Esophagus squamous epithelium (tissue), 5 donors: ENCODE measurements around the gene RPUSD4. TPM values are rescaled to one million over a fixed set of nuclear protein-coding genes. Genes with fewer than 3 reads are reported as not detected.

Experiments used
- DNase-seq: peaks from one replicate; lab custom pipeline; 2025; lab: John Stamatoyannopoulos, UW
- H3K27ac ChIP-seq, 4 donors: fragments of 200-600 bp; sonication (generic); one replicate each; pipeline ENCODE4 v1.5.1; 2016 to 2019; ENCODE audit warnings: mild to moderate bottlenecking in 1 of 4
- H3K27me3 ChIP-seq, 4 donors: fragments of 200-600 bp; sonication (generic); 1 replicate in 3 of 4; 2 replicates in 1 of 4; pipeline versions ENCODE4 v1.5.1 to v1.6.0; 2017 to 2021; ENCODE audit warnings: antibody characterized with exemption in 1 of 4
- H3K36me3 ChIP-seq, 3 donors: fragments of 200-600 bp; sonication (generic); one replicate each; pipeline ENCODE4 v1.5.1; 2016 to 2019
- H3K4me1 ChIP-seq, 3 donors: fragments of 200-600 bp; sonication (generic); one replicate each; pipeline ENCODE4 v1.5.1; 2017 to 2019
- H3K4me3 ChIP-seq, 4 donors: fragments of 200-600 bp; sonication (generic); 1 replicate in 3 of 4; 2 replicates in 1 of 4; pipeline ENCODE4 v1.5.1; 2016 to 2019; ENCODE audit warnings: mild to moderate bottlenecking in 2 of 4, moderate library complexity in 1 of 4
- H3K9me3 ChIP-seq, 3 donors: fragments of 200-600 bp; sonication (generic); one replicate each; pipeline ENCODE4 v1.5.1; 2016 to 2019
- POLR2A ChIP-seq, 4 donors: fragments of 450-650 bp; IDR thresholded peaks; one replicate each; pipeline ENCODE4 v1.6.1; 2017; ENCODE audit warnings: antibody characterized with exemption in 4 of 4, mild to moderate bottlenecking in 4 of 4, moderate library complexity in 3 of 4
- WGBS, 2 donors: methylation state at CpG; one replicate each; pipeline ENCODE4 v1.1.5; 2018; 5-methylcytosine and 5-hydroxymethylcytosine counted together
- intact Hi-C: fragments of 100-400 bp; cut with DNase I; formaldehyde crosslinking; loops from one replicate; pipeline ENCODE4 v1.15.0; 2022
- total RNA-seq, 4 donors: library from RNA; depleted of rRNA; stranded (reverse); fragments of >200 nt; gene quantifications; one replicate each; pipeline ENCODE4 v1.1.0, GENCODE V29; 2016
- TF ChIP-seq, protein P1 (sequence below), 6 experiments: fragments of 450-650 bp in 4 of 6; fragments of 200-600 bp in 2 of 6; sonication (generic) in 2 of 6; IDR thresholded peaks; one replicate each; pipeline ENCODE4 v1.5.1; 2016 to 2019; ENCODE audit warnings: antibody characterized with exemption in 6 of 6, mild to moderate bottlenecking in 4 of 6, moderate library complexity in 4 of 6
- donor health status: DM: yes; HTN: yes; CAD: no.

The RPUSD4 gene
- total RNA-seq, 4 donors from 2014 or later, result 11.7 to 28.6 (median 18.4) TPM

DNA sequence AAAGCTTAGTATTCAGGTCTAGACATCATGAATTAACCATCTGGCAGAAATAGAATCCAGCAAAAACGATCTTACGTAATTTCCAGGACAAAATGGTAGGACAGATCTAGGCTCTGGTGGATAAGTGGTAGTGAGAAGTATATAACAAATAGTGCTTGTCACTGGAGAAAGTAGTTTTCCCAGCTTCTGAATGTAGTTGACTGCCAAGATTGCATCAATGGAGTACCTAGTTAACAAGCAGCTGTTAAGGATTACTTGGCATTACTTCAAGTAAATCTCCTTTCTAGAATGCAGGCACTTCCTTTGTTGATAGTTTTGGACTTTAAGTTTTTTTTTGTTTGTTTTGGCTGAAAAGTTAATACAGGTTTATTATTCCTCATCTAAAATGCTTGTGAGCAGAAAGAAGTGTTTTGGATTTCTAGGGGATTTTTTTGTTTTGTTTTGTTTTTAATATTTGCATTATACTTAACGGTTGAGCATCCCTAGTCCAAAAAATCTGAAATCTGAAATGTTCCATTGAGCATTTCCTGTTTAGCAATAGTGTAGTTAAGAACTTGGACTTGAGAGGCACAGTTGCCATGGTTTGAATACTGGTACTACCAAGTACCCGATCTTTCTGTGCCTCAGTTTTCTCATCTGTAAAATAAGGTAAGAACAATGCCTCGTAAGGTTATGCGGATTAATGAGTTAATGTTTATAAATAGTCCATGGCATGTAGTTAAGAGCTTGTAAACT lies 20.4 kb upstream of the RPUSD4 start:
- no peak overlapping the region for H3K27ac ChIP-seq
- DNase-seq, result no peak
- intact Hi-C loops, result no loop called here

DNA sequence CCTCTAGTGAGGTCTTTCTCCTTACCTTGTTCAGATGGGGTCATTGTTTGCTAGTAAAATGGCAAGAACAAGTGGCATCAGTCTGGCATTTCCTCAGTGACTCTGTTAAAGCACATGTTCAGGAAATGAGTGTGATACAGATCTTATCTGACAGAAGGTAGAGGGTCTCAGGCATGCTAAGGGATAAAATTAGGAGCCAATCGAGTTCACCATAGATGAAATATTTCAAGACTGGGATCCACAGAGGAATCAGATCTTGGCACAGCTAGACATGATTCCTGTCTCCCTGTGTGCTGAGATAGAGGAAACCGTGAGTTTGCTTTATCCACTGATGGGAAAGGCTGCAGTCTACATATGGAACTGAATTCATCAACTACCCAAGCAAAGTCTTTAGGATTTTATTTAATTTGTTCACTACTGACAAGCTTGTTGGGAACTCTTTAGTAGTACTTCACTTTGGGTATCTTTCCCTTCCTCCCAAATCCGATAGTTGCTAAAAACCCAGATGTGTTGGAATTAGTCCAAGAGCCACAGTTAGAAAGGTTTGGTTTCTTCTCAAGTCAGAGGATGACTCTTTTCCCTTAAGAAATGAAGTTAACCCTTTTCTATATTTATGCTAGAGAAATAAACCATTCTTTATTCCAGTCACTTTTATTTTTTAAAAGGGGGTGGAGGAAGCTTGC lies 18.5 kb upstream of the RPUSD4 start:
- no peak for DNase-seq
- no peaks in the 10 kb centered on the region for H3K27me3 ChIP-seq
- peaks cover 0 to 20% (median 0%) of the 10 kb centered on the region in 3 donors for H3K36me3 ChIP-seq
- intact Hi-C loops, result no loop called here
- no peak overlapping the region for H3K27ac ChIP-seq
- H3K4me1 ChIP-seq, result no peaks in the 10 kb centered on the region
- TF ChIP-seq POLR2A (IDR thresholded peaks at IDR 0.05), result no peak
- TF ChIP-seq, protein P1, sequence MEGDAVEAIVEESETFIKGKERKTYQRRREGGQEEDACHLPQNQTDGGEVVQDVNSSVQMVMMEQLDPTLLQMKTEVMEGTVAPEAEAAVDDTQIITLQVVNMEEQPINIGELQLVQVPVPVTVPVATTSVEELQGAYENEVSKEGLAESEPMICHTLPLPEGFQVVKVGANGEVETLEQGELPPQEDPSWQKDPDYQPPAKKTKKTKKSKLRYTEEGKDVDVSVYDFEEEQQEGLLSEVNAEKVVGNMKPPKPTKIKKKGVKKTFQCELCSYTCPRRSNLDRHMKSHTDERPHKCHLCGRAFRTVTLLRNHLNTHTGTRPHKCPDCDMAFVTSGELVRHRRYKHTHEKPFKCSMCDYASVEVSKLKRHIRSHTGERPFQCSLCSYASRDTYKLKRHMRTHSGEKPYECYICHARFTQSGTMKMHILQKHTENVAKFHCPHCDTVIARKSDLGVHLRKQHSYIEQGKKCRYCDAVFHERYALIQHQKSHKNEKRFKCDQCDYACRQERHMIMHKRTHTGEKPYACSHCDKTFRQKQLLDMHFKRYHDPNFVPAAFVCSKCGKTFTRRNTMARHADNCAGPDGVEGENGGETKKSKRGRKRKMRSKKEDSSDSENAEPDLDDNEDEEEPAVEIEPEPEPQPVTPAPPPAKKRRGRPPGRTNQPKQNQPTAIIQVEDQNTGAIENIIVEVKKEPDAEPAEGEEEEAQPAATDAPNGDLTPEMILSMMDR (IDR thresholded peaks at IDR 0.05), result no peak
- 58 to 68% methylated on average over 3 of the region's 3 CpGs for WGBS, 2 donors
- no peak overlapping the region for H3K4me3 ChIP-seq
- H3K9me3 ChIP-seq, result no peaks in the 10 kb centered on the region

More for the DNA sequence above, 20.4 kb upstream of the RPUSD4 start:
- TF ChIP-seq, protein P1 (IDR thresholded peaks at IDR 0.05), result no peak
- TF ChIP-seq POLR2A (IDR thresholded peaks at IDR 0.05), result no peak
- no peak overlapping the region for H3K4me3 ChIP-seq
- no peaks in the 10 kb centered on the region for H3K9me3 ChIP-seq
- peaks cover 0 to 34% (median 0%) of the 10 kb centered on the region in 3 donors for H3K36me3 ChIP-seq
- H3K4me1 ChIP-seq, result no peaks in the 10 kb centered on the region
- no peaks in the 10 kb centered on the region for H3K27me3 ChIP-seq
- WGBS, 2 donors, result 66 to 71% methylated on average over 6 of the region's 6 CpGs

DNA sequence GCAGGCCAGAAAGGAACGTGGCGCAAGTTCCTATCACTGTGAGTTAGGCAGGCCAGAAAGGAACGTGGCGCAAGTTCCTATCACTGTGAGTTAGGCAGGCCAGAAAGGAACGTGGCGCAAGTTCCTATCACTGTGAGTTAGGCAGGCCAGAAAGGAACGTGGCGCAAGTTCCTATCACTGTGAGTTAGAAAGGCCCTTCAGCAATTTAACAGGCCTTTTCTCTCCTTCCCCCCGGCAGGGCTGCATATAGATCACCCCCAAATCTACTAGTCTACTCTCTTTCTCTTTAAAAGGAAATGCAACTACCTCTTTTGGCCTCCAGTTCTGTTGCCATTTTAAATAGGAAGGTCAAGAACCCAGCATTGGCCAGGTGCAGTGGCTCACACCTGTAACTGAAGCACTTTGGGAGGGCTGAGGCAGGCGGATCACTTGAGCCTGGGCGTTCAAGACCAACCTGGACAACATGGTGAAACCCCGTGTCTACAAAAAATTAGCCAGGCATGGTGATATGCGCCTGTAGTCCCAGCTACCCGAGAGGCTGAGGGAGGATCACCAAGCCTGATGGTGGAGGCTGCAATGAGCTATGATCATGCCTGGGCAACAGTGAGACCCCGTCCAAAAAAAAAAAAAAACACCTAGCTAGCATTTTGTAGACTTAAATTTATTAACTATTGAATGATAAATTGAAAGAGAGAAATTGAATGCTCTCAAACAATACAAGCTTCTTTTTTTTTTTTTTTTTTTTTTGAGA lies 15.1 kb upstream of the RPUSD4 start:
- no peaks in the 10 kb centered on the region for H3K9me3 ChIP-seq
- TF ChIP-seq, protein P1 (IDR thresholded peaks at IDR 0.05), result no peak
- no peak for TF ChIP-seq POLR2A (IDR thresholded peaks at IDR 0.05)
- peaks cover 0 to 17% (median 0%) of the 10 kb centered on the region in 3 donors for H3K36me3 ChIP-seq
- H3K27me3 ChIP-seq, result no peaks in the 10 kb centered on the region
- DNase-seq, result no peak
- no peak overlapping the region for H3K4me3 ChIP-seq
- no peaks in the 10 kb centered on the region for H3K4me1 ChIP-seq
- H3K27ac ChIP-seq, result no peak overlapping the region
- WGBS, 2 donors, result 93 to 97% methylated on average over 5 to 6 of the region's 15 CpGs
- intact Hi-C loops, result no loop called here

DNA sequence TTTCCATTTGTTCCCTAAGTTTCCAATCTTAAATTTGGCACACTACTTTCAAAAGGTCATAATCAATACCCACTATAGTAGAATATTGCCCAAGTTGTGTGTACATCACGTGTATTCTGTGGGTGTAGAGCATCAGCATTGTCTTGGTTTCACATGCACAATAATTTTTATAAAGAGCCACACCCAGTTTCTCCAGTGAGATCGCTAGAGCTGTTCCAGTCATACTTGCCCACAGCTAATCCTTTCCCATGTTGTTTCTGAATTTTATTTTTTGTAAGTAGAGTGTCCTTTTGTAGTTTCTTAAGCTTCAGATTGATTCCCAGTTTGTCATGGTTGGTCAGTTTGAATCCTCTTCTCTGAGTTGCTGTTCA lies 13.8 kb upstream of the RPUSD4 start:
- Histone ChIP-seq H3K27me3 (no peaks in the 10 kb centered on the region), H3K9me3 (no peaks in the 10 kb centered on the region), H3K4me3 (no peak overlapping the region), H3K27ac (no peak overlapping the region), H3K4me1 (no peaks in the 10 kb centered on the region), H3K36me3 (peaks cover 0 to 13% (median 0%) of the 10 kb centered on the region in 3 donors)
- intact Hi-C loops, result no loop called here
- 62 to 63% methylated on average over 2 of the region's 2 CpGs for WGBS, 2 donors
- TF ChIP-seq POLR2A (IDR thresholded peaks at IDR 0.05), result no peak
- TF ChIP-seq, protein P1 (IDR thresholded peaks at IDR 0.05), result no peak
- no peak for DNase-seq
